ENCODE data around the gene NOXA1.

The NOXA1 gene

GRCh38 chr9:137482094-137482781 is 59.0 kb downstream of the NOXA1 start:
- H3K4me3 ChIP-seq (ENCODE audit: low read depth, low read length) = no peak overlapping the region
- TF ChIP-seq, protein P1, sequence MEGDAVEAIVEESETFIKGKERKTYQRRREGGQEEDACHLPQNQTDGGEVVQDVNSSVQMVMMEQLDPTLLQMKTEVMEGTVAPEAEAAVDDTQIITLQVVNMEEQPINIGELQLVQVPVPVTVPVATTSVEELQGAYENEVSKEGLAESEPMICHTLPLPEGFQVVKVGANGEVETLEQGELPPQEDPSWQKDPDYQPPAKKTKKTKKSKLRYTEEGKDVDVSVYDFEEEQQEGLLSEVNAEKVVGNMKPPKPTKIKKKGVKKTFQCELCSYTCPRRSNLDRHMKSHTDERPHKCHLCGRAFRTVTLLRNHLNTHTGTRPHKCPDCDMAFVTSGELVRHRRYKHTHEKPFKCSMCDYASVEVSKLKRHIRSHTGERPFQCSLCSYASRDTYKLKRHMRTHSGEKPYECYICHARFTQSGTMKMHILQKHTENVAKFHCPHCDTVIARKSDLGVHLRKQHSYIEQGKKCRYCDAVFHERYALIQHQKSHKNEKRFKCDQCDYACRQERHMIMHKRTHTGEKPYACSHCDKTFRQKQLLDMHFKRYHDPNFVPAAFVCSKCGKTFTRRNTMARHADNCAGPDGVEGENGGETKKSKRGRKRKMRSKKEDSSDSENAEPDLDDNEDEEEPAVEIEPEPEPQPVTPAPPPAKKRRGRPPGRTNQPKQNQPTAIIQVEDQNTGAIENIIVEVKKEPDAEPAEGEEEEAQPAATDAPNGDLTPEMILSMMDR (IDR thresholded peaks at IDR 0.05; ENCODE audit: low read depth, low read length) = no peak
